Measurements from ENCODE around the gene CDH23.

CDH23 gene

GRCh38 chr10:71765906-71766716 lies 369.4 kb downstream of the CDH23 start:
- H3F3A ChIP-seq (ENCODE audit: low read depth) = no peaks in the 10 kb centered on the region
- no peak overlapping the region for H3K9ac ChIP-seq (ENCODE audit: low read depth, low read length, poor library complexity, severe bottlenecking)
- H3K4me1 ChIP-seq (ENCODE audit: insufficient read depth, low read length, poor library complexity, severe bottlenecking) = peaks cover 43% of the 10 kb centered on the region
- H3K4me2 ChIP-seq (ENCODE audit: low read depth, low read length, poor library complexity, severe bottlenecking) = no peak overlapping the region
- no peak overlapping the region for H3K4me3 ChIP-seq (ENCODE audit: low read length, poor library complexity, severe bottlenecking)
- no peak overlapping the region for H2AFZ ChIP-seq (ENCODE audit: low read length)
- no peaks in the 10 kb centered on the region for H3K79me2 ChIP-seq (ENCODE audit: insufficient read depth, low read length)
- no peak for TF ChIP-seq CTCF (conservative IDR thresholded peaks at IDR 0.05; ENCODE audit: low read length)
- no peak for TF ChIP-seq EZH2phosphoT487 (IDR thresholded peaks at IDR 0.05; ENCODE audit: borderline replicate concordance)
- no peaks in the 10 kb centered on the region for H3K36me3 ChIP-seq (ENCODE audit: insufficient read depth, low read length)
- no peaks in the 10 kb centered on the region for H3K9me2 ChIP-seq (replicated peaks; ENCODE audit: low read depth, low read length)
- H3K27me3 ChIP-seq (ENCODE audit: insufficient read depth, low read length, poor library complexity, severe bottlenecking) = no peaks in the 10 kb centered on the region
- H4K20me1 ChIP-seq (ENCODE audit: insufficient read depth, low read length, poor library complexity, severe bottlenecking) = no peaks in the 10 kb centered on the region
- H3K9me3 ChIP-seq (ENCODE audit: insufficient read depth, low read depth, low read length) = no peaks in the 10 kb centered on the region

GRCh38 chr10:71766717-71767419 lies 370.1 kb downstream of the CDH23 start:
- Histone ChIP-seq H3K9me3 (ENCODE audit: insufficient read depth, low read depth, low read length) (no peaks in the 10 kb centered on the region), H3K4me2 (ENCODE audit: low read depth, low read length, poor library complexity, severe bottlenecking) (no peak overlapping the region), H2AFZ (ENCODE audit: low read length) (no peak overlapping the region), H3K4me3 (ENCODE audit: low read length, poor library complexity, severe bottlenecking) (no peak overlapping the region), H3K9ac (ENCODE audit: low read depth, low read length, poor library complexity, severe bottlenecking) (no peak overlapping the region), H3K9me2 (replicated peaks; ENCODE audit: low read depth, low read length) (no peaks in the 10 kb centered on the region), H3F3A (ENCODE audit: low read depth) (no peaks in the 10 kb centered on the region), H3K36me3 (ENCODE audit: insufficient read depth, low read length) (no peaks in the 10 kb centered on the region), H3K27me3 (ENCODE audit: insufficient read depth, low read length, poor library complexity, severe bottlenecking) (no peaks in the 10 kb centered on the region), H3K4me1 (ENCODE audit: insufficient read depth, low read length, poor library complexity, severe bottlenecking) (peaks cover 51% of the 10 kb centered on the region), H4K20me1 (ENCODE audit: insufficient read depth, low read length, poor library complexity, severe bottlenecking) (no peaks in the 10 kb centered on the region), H3K79me2 (ENCODE audit: insufficient read depth, low read length) (no peaks in the 10 kb centered on the region)
- TF ChIP-seq CTCF (conservative IDR thresholded peaks at IDR 0.05; ENCODE audit: low read length) (no peak), EZH2phosphoT487 (IDR thresholded peaks at IDR 0.05; ENCODE audit: borderline replicate concordance) (no peak)

- H2AFZ ChIP-seq (ENCODE audit: low read length) = no peak overlapping the region
- H3K27me3 ChIP-seq (ENCODE audit: insufficient read depth, low read length, poor library complexity, severe bottlenecking) = no peaks in the 10 kb centered on the region
- TF ChIP-seq CTCF (conservative IDR thresholded peaks at IDR 0.05; ENCODE audit: low read length) (no peak), EZH2phosphoT487 (IDR thresholded peaks at IDR 0.05; ENCODE audit: borderline replicate concordance) (no peak)
- H3K4me2 ChIP-seq (ENCODE audit: low read depth, low read length, poor library complexity, severe bottlenecking) = no peak overlapping the region
- H3K9ac ChIP-seq (ENCODE audit: low read depth, low read length, poor library complexity, severe bottlenecking) = no peak overlapping the region
- peaks cover 57% of the 10 kb centered on the region for H3K4me1 ChIP-seq (ENCODE audit: insufficient read depth, low read length, poor library complexity, severe bottlenecking)
- no peaks in the 10 kb centered on the region for H3K9me3 ChIP-seq (ENCODE audit: insufficient read depth, low read depth, low read length)
- H3K36me3 ChIP-seq (ENCODE audit: insufficient read depth, low read length) = no peaks in the 10 kb centered on the region
- no peaks in the 10 kb centered on the region; the same call in 1 of the 2 replicates for H3K79me2 ChIP-seq (ENCODE audit: insufficient read depth, low read length)
- H3K9me2 ChIP-seq (replicated peaks; ENCODE audit: low read depth, low read length) = no peaks in the 10 kb centered on the region
- no peaks in the 10 kb centered on the region for H4K20me1 ChIP-seq (ENCODE audit: insufficient read depth, low read length, poor library complexity, severe bottlenecking)
- no peak overlapping the region for H3K4me3 ChIP-seq (ENCODE audit: low read length, poor library complexity, severe bottlenecking)
- no peaks in the 10 kb centered on the region for H3F3A ChIP-seq (ENCODE audit: low read depth)
These were observed 370.8 kb downstream of the CDH23 start for GRCh38 chr10:71767420-71768035.

All from Loucy (cell line).